OCI-LY3 (cell line): ENCODE data around the gene PELO.

Experiments
- H2AFZ ChIP-seq: fragments of 200-600, 300-600 bp; shearing (Covaris generic); 2 replicates; pipeline ENCODE4 v1.6.0; 2014; ENCODE audit warnings: antibody characterized with exemption, low read depth, low read length
- H3K27ac ChIP-seq: fragments of 200-600, 300-600 bp; sonication (generic); 2 replicates; pipeline ENCODE4 v1.5.1; 2014; ENCODE audit warnings: mild to moderate bottlenecking, low read length, moderate library complexity, mixed read lengths
- H3K27me3 ChIP-seq: fragments of 200-600, 300-600 bp; sonication (generic); 2 replicates; pipeline ENCODE4 v1.6.1; 2014; ENCODE audit warnings: low read depth, low read length, mixed read lengths
- H3K36me3 ChIP-seq: fragments of 200-600, 300-600 bp; sonication (generic); replicated peaks from 2 replicates; pipeline ENCODE3; 2014; ENCODE audit warnings: low read depth, low read length, mixed read lengths
- H3K4me1 ChIP-seq: fragments of 300-600, 200-600 bp; sonication (generic); 2 replicates; pipeline ENCODE4 v1.6.1; 2014; ENCODE audit warnings: low read length, mixed read lengths
- H3K4me2 ChIP-seq: fragments of 200-600, 300-600 bp; sonication (generic); 2 replicates; pipeline ENCODE4 v1.6.1; 2014; ENCODE audit warnings: low read length, mixed read lengths
- H3K4me3 ChIP-seq: fragments of 300-600, 200-600 bp; sonication (generic); 2 replicates; pipeline ENCODE4 v1.5.1; 2014; ENCODE audit warnings: antibody characterized with exemption, mild to moderate bottlenecking, low read length, moderate library complexity
- H3K79me2 ChIP-seq: fragments of 300-600, 200-600 bp; shearing (Covaris generic); 2 replicates; pipeline ENCODE4 v1.6.1; 2014; ENCODE audit warnings: mild to moderate bottlenecking, low read length, mixed read lengths
- H3K9ac ChIP-seq: fragments of 300-600, 200-600 bp; shearing (Covaris generic); 2 replicates; pipeline ENCODE4 v1.6.0; 2014; ENCODE audit warnings: mild to moderate bottlenecking, low read length, moderate library complexity
- H3K9me3 ChIP-seq: fragments of 200-600, 300-600 bp; shearing (Covaris generic); 2 replicates; pipeline ENCODE4 v1.6.1; 2014; ENCODE audit warnings: low read length, mixed read lengths; ENCODE audit not compliant: insufficient read depth
- H4K20me1 ChIP-seq: fragments of 200-600, 300-600 bp; sonication (generic); 2 replicates; pipeline ENCODE4 v1.6.1; 2016; ENCODE audit warnings: low read length, mixed read lengths; ENCODE audit not compliant: insufficient read depth
- CTCF ChIP-seq: fragments of 200-600, 300-600 bp; sonication (generic); IDR thresholded peaks from 2 replicates; pipeline ENCODE4 v1.5.1; 2014; ENCODE audit warnings: antibody characterized with exemption, low read length, low read depth
- EZH2phosphoT487 ChIP-seq: fragments of 200-600 bp; shearing (Covaris generic); IDR thresholded peaks from 2 replicates; pipeline ENCODE4 v1.6.1; 2018; ENCODE audit warnings: antibody characterized with exemption, mixed run types, low read depth

Gene PELO

GRCh38 chr5:52787600-52788504, at the start of gene PELO, which contains the start of gene ITGA1:
TSS of gene PELO (plus strand) at chr5:52787916. CDS start at chr5:52800395, 12,479 bp downstream.
TSS of gene ITGA1 (plus strand) at chr5:52787916. CDS start at chr5:52788354, 438 bp downstream.
- peak within 1 kb of the TSS; percentile 90 for H3K4me3 ChIP-seq
- peak within 1 kb of the TSS; percentile 64 for H3K27ac ChIP-seq
- H3K27me3 ChIP-seq, result no peaks in the 10 kb centered on the region
- H3K36me3 ChIP-seq, result no peaks in the 10 kb centered on the region
- H3K4me1 ChIP-seq, result peaks cover 28% of the 10 kb centered on the region
- peak within 1 kb of the TSS; percentile 77 for H2AFZ ChIP-seq
- H3K79me2 ChIP-seq, result peaks cover 20% of the 10 kb centered on the region
- H3K9ac ChIP-seq, result peak within 1 kb of the TSS; percentile 87
- H4K20me1 ChIP-seq, result no peaks in the 10 kb centered on the region
- H3K9me3 ChIP-seq, result no peaks in the 10 kb centered on the region
- peak within 1 kb of the TSS; percentile 84 for H3K4me2 ChIP-seq
- TF ChIP-seq CTCF (peak; percentile 41), EZH2phosphoT487 (no peak)

- Histone ChIP-seq H3K79me2 (no peaks in the 10 kb centered on the region), H3K4me3 (no peak overlapping the region), H3K9me3 (no peaks in the 10 kb centered on the region), H3K27me3 (no peaks in the 10 kb centered on the region), H3K36me3 (no peaks in the 10 kb centered on the region), H3K9ac (no peak overlapping the region), H4K20me1 (no peaks in the 10 kb centered on the region), H2AFZ (no peak overlapping the region), H3K27ac (no peak overlapping the region), H3K4me2 (no peak overlapping the region), H3K4me1 (peaks cover 19% of the 10 kb centered on the region)
- no peak for TF ChIP-seq CTCF
- no peak for TF ChIP-seq EZH2phosphoT487
Observed at GRCh38 chr5:52738095-52738506, 49.6 kb upstream of the PELO start.

- no peaks in the 10 kb centered on the region for H4K20me1 ChIP-seq
Observed at GRCh38 chr5:52740007-52740406, 47.7 kb upstream of the PELO start.

More at GRCh38 chr5:52740007-52740406, 47.7 kb upstream of the PELO start:
- TF ChIP-seq CTCF, result no peak
- TF ChIP-seq EZH2phosphoT487, result no peak
- Histone ChIP-seq H3K36me3 (no peaks in the 10 kb centered on the region), H3K27ac (no peak overlapping the region), H3K27me3 (no peaks in the 10 kb centered on the region), H3K4me2 (no peak overlapping the region), H3K9ac (no peak overlapping the region), H3K4me1 (peaks cover 19% of the 10 kb centered on the region), H2AFZ (no peak overlapping the region), H3K4me3 (no peak overlapping the region), H3K79me2 (no peaks in the 10 kb centered on the region), H3K9me3 (no peaks in the 10 kb centered on the region)
